ENCODE measurements around the gene GAMT.

Gene GAMT

GRCh38 chr19:1399079-1399478, 2.3 kb downstream of the GAMT start:
- no peak for DNase-seq

GRCh38 chr19:1397838-1398237, 3.5 kb downstream of the GAMT start:
- no peak for DNase-seq

- no peak for DNase-seq
These were observed 4.3 kb downstream of the GAMT start for GRCh38 chr19:1396768-1397679.

GRCh38 chr19:1396019-1396767, 5.1 kb downstream of the GAMT start:
- DNase-seq = no peak

GRCh38 chr19:1395194-1396018, 5.9 kb downstream of the GAMT start:
- DNase-seq = no peak

- DNase-seq = no peak
These were observed 6.8 kb downstream of the GAMT start for GRCh38 chr19:1394252-1395193.

- no peak for DNase-seq
These were observed 7.5 kb downstream of the GAMT start for GRCh38 chr19:1393841-1394240.

- no peak for DNase-seq
These were observed 8.3 kb downstream of the GAMT start for GRCh38 chr19:1392939-1393530.

- DNase-seq = no peak
These were observed 8.9 kb downstream of the GAMT start for GRCh38 chr19:1392407-1392806.

GRCh38 chr19:1390890-1391423, 10.4 kb downstream of the GAMT start:
- no peak for DNase-seq

- no peak for DNase-seq
These were observed 12.1 kb downstream of the GAMT start for GRCh38 chr19:1389033-1389940.

- DNase-seq = no peak
These were observed 12.7 kb downstream of the GAMT start for GRCh38 chr19:1388637-1389026.

GRCh38 chr19:1387684-1388636, 13.4 kb downstream of the GAMT start:
- DNase-seq = no peak

GRCh38 chr19:1386945-1387683, 14.2 kb downstream of the GAMT start:
- DNase-seq = no peak

GRCh38 chr19:1385816-1386215, 15.5 kb downstream of the GAMT start:
- DNase-seq = no peak

GRCh38 chr19:1384478-1385110, 16.7 kb downstream of the GAMT start:
- no peak for DNase-seq

- DNase-seq = no peak
These were observed 17.3 kb downstream of the GAMT start for GRCh38 chr19:1384085-1384462.

Measured in suppressor macrophage treated with lipopolysaccharide for 4 hours (primary cell).